Measurements from ENCODE around the gene ISOC2.
"Not testable (repeated sequence)": the region's sequence is repeated elsewhere in the genome, so short reads cannot be mapped to it uniquely, and the experiment has no call there.

The ISOC2 gene

DNA sequence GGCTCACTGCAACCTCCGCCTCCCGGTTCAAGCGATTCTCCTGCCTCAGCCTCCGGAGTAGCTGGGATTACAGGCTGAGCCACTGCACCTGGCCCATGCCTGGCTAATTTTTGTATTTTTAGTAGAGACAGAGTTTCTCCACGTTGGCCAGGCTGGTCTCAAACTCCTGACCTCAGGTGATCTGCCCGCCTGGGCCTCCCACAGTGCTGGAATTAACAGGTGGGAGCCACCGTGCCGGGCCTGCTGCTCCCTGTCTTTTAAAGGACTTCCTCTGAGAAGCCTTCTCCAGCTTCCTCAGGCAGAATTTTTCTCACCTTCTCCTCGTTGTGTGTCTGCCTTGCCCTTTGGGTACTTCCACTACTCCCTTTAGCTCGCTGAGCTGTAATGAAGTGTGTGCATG, 35.4 kb upstream of the ISOC2 start:
- H3K27ac ChIP-seq (ENCODE audit: low read depth, low read length); H3K4me3 ChIP-seq (ENCODE audit: low read length); H3K9ac ChIP-seq (ENCODE audit: low read depth, low read length); H3K27me3 ChIP-seq (ENCODE audit: insufficient read depth, low read length); H3K9me3 ChIP-seq (ENCODE audit: insufficient read depth, low read depth, low read length); H3K36me3 ChIP-seq (ENCODE audit: insufficient read depth, low read length): not testable (repeated sequence)
- WGBS = 78% methylated on average over 10 of the region's 10 CpGs
- H3K4me1 ChIP-seq (ENCODE audit: insufficient read depth, low read length) = peaks cover 11% of the 10 kb centered on the region; the same call in 1 of the 2 replicates

DNA sequence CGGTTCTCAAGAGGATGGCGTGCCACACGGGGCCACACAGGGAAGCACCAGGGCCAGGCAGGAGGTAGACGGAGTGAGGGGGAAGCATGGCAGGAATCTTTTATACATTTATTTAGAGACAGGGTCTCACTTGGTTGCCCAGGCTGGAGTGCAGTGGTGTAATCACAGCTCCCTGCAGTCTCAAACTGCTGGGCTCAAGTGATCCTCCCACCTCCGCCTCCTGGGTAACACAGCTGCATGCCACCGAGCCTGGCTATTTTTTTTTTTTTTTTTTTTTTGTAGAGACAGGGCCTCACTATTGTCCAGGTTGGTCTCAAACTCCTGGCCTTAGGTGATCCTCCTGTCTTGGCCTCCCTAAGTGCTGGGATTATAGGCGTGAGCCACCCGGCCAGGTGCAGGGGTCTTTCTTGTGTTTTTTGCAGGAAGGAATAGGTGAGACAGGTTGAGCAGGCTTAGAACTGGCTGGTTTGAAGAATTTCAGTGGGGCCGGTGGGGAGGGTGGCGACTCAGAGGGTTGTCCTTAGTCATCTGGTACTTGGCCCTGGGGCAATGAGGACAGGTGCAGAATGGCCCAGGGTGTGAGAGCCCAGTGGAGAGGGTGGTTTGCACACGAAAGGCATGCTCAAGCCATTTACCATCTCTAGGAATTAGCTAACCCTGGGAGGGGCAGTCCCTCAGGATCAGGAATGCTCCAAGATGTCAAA, 34.4 kb upstream of the ISOC2 start:
- 67% methylated on average over 11 of the region's 11 CpGs for WGBS
- H3K27ac ChIP-seq (ENCODE audit: low read depth, low read length) = no peak overlapping the region
- H3K4me3 ChIP-seq (ENCODE audit: low read length) = no peak overlapping the region
- no peak overlapping the region for H3K9ac ChIP-seq (ENCODE audit: low read depth, low read length)
- H3K27me3 ChIP-seq (ENCODE audit: insufficient read depth, low read length) = no peaks in the 10 kb centered on the region
- no peaks in the 10 kb centered on the region for H3K9me3 ChIP-seq (ENCODE audit: insufficient read depth, low read depth, low read length)
- no peaks in the 10 kb centered on the region for H3K36me3 ChIP-seq (ENCODE audit: insufficient read depth, low read length)
- H3K4me1 ChIP-seq (ENCODE audit: insufficient read depth, low read length) = peaks cover 11% of the 10 kb centered on the region; the same call in 1 of the 2 replicates

DNA sequence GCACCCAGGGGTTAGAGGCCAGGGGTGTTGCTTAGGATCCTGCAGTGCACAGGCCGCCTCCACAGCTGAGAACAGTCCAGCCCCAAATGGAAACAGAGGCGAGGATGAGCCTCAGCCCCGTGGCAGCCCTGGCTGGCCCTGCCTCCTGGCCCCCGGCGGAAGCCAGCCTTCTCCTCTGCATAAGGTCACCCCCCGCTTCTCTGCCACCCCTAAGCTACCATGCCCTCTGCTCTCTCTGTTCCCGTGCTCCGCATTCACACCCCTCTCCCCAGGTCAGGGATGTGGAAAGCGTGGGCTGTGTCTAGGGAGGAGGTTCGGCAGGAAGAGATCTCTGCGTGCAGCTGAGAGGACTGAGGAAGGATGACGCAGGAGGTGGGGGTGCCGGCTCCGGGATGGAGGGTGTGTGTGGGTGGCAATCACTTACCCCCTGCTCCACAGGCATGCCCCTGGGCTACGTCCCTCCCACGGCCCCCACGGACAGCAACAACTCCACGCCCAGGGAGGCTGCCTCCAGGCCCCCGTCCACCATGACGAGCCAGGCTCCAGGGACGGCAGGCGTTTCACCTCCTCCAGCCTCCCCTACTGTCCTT, 32.8 kb upstream of the ISOC2 start:
- Histone ChIP-seq H3K27ac (ENCODE audit: low read depth, low read length) (no peak overlapping the region), H3K9me3 (ENCODE audit: insufficient read depth, low read depth, low read length) (no peaks in the 10 kb centered on the region), H3K4me1 (ENCODE audit: insufficient read depth, low read length) (peaks cover 11% of the 10 kb centered on the region; the same call in 1 of the 2 replicates), H3K9ac (ENCODE audit: low read depth, low read length) (no peak overlapping the region), H3K36me3 (ENCODE audit: insufficient read depth, low read length) (no peaks in the 10 kb centered on the region), H3K27me3 (ENCODE audit: insufficient read depth, low read length) (no peaks in the 10 kb centered on the region), H3K4me3 (ENCODE audit: low read length) (no peak overlapping the region)
- 71% methylated on average over 20 of the region's 22 CpGs for WGBS

DNA sequence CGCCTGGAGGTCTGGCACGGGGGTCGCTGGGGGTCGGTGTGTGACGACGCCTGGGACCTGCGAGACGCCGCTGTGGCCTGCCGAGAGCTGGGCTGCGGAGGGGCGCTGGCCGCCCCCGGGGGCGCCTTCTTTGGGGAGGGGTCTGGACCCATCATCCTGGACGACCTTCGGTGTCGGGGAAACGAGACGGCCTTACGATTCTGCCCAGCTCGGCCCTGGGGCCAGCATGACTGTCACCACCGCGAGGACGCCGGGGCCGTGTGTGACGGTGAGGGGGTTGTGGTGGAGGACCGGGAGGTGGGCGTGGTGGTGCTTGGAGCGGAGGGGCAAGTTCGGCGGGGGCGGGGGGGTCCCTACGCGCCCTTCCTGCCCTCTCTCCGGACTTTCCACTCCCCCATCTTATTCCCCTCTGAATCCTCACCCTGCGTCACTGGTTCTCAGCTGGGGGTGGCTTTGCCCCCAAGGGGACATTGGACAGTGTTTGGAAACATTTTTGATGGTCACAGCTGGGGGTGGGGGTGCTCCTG, 32.3 kb upstream of the ISOC2 start:
- Histone ChIP-seq H3K4me3 (ENCODE audit: low read length) (no peak overlapping the region), H3K4me1 (ENCODE audit: insufficient read depth, low read length) (peaks cover 14% of the 10 kb centered on the region; the same call in 1 of the 2 replicates), H3K9me3 (ENCODE audit: insufficient read depth, low read depth, low read length) (no peaks in the 10 kb centered on the region), H3K27me3 (ENCODE audit: insufficient read depth, low read length) (no peaks in the 10 kb centered on the region), H3K36me3 (ENCODE audit: insufficient read depth, low read length) (no peaks in the 10 kb centered on the region), H3K27ac (ENCODE audit: low read depth, low read length) (no peak overlapping the region), H3K9ac (ENCODE audit: low read depth, low read length) (no peak overlapping the region)
- WGBS = 84% methylated on average over 29 of the region's 38 CpGs

DNA sequence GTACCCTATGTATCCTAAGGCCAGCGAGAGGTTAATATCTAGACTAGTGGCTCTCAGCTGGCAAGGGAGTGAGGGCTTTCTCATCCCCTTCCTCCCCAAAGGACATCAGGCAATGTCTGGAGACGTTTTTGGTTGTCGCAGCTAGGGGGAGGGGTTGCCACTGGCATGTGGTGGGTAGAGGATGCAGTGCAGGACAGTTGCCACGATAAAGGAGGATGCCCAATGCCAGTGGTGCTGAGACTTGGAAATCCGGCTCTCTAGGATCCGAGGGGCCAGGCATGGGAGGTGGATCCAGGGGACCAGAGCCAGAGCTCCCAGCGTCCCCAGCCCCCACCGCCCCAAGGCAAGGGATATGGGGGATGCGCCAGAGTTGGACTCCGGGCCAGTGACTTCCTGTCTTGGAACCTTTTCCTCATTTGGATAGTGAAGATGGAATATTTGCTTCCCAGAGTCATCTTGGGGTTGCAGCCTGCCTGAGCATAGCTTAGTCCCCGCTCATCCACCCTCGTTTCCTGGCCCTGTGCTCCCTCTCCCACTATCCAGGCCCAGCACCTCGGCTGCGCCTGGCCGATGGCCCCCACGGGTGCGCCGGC, 31.7 kb upstream of the ISOC2 start:
- no peaks in the 10 kb centered on the region for H3K27me3 ChIP-seq (ENCODE audit: insufficient read depth, low read length)
- H3K27ac ChIP-seq (ENCODE audit: low read depth, low read length) = no peak overlapping the region
- H3K36me3 ChIP-seq (ENCODE audit: insufficient read depth, low read length) = no peaks in the 10 kb centered on the region

DNA sequence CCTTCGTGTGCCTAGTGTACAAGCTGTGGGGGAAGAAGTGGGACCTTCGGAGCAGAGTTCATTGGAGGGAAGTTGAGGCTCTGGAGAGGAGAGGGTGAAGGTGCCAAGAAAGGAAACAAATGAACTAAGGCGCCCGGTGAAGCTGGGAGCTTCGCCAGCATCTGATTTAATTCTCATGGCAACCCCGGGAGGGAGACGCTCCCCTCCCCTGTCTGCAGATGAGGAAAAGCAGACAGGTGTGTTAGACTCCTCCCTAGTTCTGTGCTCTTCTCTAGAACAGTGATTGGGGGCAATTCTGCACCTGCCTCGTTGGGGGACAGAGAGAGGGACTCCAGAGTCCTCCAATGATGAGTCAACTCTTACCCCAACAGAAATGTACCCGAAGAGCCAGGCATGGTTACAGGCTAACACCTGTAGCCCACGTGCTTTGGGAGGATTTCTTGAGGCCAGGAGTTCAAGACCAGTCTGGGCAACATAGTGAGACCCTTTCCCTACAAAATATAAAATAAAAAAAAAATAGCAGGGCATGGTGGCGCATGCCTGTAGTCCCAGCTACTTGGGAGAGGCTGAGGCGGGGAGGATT, 31.0 kb upstream of the ISOC2 start:
- peaks cover 21% of the 10 kb centered on the region for H3K4me1 ChIP-seq (ENCODE audit: insufficient read depth, low read length)
- no peaks in the 10 kb centered on the region for H3K36me3 ChIP-seq (ENCODE audit: insufficient read depth, low read length)
- H3K27ac ChIP-seq (ENCODE audit: low read depth, low read length) = no peak overlapping the region
- no peak overlapping the region for H3K4me3 ChIP-seq (ENCODE audit: low read length)
- 83% methylated on average over 12 of the region's 12 CpGs for WGBS
- H3K9ac ChIP-seq (ENCODE audit: low read depth, low read length) = no peak overlapping the region
- H3K27me3 ChIP-seq (ENCODE audit: insufficient read depth, low read length) = no peaks in the 10 kb centered on the region
- no peaks in the 10 kb centered on the region for H3K9me3 ChIP-seq (ENCODE audit: insufficient read depth, low read depth, low read length)

More for the DNA sequence above, 31.7 kb upstream of the ISOC2 start:
- no peak overlapping the region for H3K4me3 ChIP-seq (ENCODE audit: low read length)
- no peaks in the 10 kb centered on the region for H3K9me3 ChIP-seq (ENCODE audit: insufficient read depth, low read depth, low read length)
- H3K4me1 ChIP-seq (ENCODE audit: insufficient read depth, low read length) = peaks cover 16% of the 10 kb centered on the region; the same call in 1 of the 2 replicates
- 83% methylated on average over 18 of the region's 18 CpGs for WGBS
- H3K9ac ChIP-seq (ENCODE audit: low read depth, low read length) = no peak overlapping the region

DNA sequence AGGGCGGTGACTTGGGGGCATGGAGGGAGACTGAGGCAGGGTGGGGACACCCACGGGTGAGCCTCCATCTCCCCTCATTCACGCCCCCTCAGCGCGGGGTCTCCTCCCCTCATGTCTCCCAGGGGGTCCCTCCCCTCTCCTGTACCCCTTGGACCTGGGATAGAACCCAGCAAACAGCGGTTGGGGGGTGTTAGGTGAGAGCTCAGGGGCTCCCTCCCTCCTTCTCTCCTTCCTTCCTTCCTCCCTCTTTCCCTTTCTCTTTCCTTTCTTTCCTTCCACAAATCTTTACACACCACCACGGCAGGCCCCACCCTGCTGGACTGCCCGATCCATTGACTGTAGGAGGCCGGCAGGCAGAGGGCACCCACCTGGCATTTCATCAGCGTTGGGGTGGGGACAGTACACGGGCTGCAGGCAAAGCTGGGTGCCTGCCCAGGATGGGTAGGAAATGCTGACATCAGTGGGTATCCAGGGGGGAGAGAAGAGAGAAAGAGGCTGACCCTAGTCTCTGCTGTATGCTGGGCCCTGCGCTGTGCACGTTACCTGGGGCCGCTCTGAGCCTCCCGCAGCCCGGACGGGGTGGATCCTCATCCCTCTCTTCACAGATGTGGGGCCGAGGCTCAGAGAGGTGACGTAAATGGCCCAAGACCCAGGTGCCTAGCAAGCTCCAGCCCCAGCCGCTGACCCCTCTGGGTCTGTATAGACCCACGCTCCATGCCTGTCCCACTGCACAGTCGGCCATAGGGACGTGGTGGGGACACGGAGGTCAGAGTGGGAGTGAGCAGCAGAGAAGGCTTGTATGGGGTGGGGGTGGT, 30.3 kb upstream of the ISOC2 start:
- H3K9ac ChIP-seq (ENCODE audit: low read depth, low read length) = no peak overlapping the region
- 85% methylated on average over 22 of the region's 24 CpGs for WGBS
- H3K4me3 ChIP-seq (ENCODE audit: low read length) = no peak overlapping the region
- H3K36me3 ChIP-seq (ENCODE audit: insufficient read depth, low read length) = no peaks in the 10 kb centered on the region
- H3K27me3 ChIP-seq (ENCODE audit: insufficient read depth, low read length) = no peaks in the 10 kb centered on the region
- no peaks in the 10 kb centered on the region for H3K9me3 ChIP-seq (ENCODE audit: insufficient read depth, low read depth, low read length)
- no peak overlapping the region for H3K27ac ChIP-seq (ENCODE audit: low read depth, low read length)
- H3K4me1 ChIP-seq (ENCODE audit: insufficient read depth, low read length) = peaks cover 20% of the 10 kb centered on the region

DNA sequence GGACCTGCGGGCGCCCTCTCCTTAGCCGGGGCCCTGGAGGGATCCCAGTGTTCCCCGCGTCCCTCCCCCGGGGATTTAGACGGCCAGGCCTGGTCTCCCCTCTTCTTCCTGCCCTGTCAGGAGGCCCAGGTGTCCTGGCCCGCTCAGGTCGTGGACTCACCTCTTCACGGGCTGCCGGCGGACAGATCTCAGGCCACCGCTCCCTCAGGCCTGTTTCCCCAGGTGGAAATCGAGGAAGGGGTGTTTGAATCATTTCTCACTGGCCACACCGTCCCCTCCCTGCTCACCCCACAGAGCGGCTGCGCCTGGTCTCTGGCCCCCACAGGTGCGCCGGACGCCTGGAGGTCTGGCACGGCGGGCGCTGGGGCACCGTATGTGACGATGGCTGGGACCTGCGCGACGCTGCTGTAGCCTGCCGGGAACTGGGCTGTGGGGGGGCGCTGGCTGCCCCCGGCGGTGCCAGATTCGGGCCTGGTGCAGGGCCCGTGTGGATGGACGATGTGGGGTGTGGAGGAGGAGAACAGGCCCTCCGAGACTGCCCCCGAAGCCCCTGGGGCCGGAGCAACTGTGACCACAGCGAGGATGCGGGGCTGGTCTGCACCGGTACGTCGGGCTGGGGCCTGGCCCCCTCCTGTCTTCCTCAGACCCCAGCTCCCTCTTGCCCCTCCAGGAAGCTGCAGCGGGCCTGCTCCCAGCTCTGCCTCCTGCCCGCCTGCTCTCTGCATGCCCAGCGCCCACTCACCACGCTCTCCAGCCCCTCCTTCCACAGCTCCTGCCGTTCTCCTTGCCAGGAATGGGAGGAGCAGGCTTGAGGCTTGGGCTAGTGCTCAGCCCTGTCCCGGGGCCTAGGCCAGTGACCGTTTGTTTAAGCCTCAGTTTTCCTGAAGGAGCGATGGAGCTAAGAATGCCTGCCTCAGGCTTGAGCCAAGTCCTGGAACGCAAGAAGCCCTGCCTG, 29.3 kb upstream of the ISOC2 start:
- H3K4me1 ChIP-seq (ENCODE audit: insufficient read depth, low read length) = peaks cover 16% of the 10 kb centered on the region
- WGBS = 84% methylated on average over 52 of the region's 52 CpGs
- H3K4me3 ChIP-seq (ENCODE audit: low read length) = no peak overlapping the region
- no peak overlapping the region for H3K27ac ChIP-seq (ENCODE audit: low read depth, low read length)
- no peaks in the 10 kb centered on the region for H3K9me3 ChIP-seq (ENCODE audit: insufficient read depth, low read depth, low read length)
- no peak overlapping the region for H3K9ac ChIP-seq (ENCODE audit: low read depth, low read length)
- H3K27me3 ChIP-seq (ENCODE audit: insufficient read depth, low read length) = no peaks in the 10 kb centered on the region
- no peaks in the 10 kb centered on the region for H3K36me3 ChIP-seq (ENCODE audit: insufficient read depth, low read length)

DNA sequence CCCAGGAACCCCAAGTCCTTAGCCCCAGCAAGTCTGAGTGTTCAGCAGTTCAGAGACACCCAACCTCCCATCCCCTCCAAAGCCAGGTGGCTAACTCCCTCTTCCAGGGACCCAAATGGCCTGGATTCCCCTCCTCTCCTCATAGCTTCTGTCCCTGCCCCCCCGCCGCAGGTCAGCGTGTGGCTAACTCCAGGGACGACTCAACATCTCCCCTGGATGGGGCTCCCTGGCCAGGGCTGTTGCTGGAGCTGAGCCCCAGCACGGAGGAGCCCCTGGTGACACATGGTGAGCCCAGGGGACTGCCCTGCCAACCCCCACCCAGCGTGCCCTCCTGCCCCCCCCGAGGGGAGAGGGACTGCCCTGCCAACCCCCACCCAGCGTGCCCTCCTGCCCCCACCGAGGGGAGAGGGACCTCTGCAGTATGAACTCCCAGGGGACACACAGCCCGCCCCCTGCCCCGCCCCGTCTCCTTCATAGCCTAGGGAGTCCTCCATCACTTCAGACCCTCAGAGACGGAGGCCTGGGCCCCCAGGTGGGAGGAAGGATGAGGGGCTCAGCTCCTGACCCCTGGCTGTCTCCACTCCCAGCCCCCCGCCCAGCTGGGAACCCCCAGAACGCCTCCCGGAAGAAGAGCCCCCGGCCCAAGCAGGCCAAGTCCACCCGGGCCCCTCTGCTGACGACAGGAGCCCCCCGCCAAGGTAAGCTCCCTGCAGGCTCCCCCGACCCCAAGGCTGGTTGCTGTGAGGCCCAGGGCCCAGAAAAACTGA, 28.5 kb upstream of the ISOC2 start:
- H3K27ac ChIP-seq (ENCODE audit: low read depth, low read length) = no peak overlapping the region
- no peaks in the 10 kb centered on the region for H3K36me3 ChIP-seq (ENCODE audit: insufficient read depth, low read length)
- no peak overlapping the region for H3K9ac ChIP-seq (ENCODE audit: low read depth, low read length)
- peaks cover 16% of the 10 kb centered on the region for H3K4me1 ChIP-seq (ENCODE audit: insufficient read depth, low read length)
- no peaks in the 10 kb centered on the region for H3K9me3 ChIP-seq (ENCODE audit: insufficient read depth, low read depth, low read length)
- WGBS = 68% methylated on average over 18 of the region's 21 CpGs
- no peak overlapping the region for H3K4me3 ChIP-seq (ENCODE audit: low read length)
- no peaks in the 10 kb centered on the region for H3K27me3 ChIP-seq (ENCODE audit: insufficient read depth, low read length)

Measured in HUES64 (cell line).